ENCODE results near the gene SMIM8. TPM values are rescaled to one million over a fixed set of nuclear protein-coding genes. Genes with fewer than 3 reads are reported as not detected.

Gene SMIM8
- polyA plus RNA-seq, 1 experiment, result 1.2 TPM

DNA sequence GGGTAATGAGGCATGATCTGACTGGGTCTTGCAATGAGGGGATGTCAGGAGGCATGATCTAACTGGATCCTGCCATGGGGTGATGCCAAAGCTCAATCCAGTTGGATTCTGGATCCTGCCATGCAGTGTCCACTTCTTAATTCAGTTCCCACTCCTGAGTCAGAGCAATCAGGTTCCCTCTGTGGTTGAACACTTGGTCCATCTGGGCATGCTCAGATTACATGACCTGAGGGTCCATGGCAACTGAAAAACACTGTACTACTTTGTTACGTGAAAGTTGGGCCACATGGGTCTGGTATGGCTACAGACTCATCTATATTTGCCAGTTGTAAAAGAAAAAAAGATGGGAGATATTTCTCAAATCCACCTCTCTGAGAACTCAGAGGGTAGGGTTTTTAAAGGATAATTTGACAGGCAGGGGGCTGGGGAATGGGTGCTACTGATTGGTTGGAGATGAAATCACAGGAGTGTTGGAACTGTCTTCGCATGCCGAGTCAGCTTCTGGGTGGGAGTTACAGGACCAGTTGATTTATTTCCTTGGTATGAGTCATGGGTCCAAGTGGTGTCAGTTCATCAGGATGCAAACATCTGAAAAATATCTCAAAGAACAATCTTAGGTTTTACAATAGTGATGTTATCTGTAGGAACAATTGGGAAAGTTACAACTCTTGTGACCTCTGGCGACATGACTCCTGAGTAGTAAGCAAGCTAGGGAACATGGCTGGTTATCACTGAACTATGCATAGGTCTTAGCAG, 43.9 kb downstream of the SMIM8 start:
- TF ChIP-seq, protein P1, sequence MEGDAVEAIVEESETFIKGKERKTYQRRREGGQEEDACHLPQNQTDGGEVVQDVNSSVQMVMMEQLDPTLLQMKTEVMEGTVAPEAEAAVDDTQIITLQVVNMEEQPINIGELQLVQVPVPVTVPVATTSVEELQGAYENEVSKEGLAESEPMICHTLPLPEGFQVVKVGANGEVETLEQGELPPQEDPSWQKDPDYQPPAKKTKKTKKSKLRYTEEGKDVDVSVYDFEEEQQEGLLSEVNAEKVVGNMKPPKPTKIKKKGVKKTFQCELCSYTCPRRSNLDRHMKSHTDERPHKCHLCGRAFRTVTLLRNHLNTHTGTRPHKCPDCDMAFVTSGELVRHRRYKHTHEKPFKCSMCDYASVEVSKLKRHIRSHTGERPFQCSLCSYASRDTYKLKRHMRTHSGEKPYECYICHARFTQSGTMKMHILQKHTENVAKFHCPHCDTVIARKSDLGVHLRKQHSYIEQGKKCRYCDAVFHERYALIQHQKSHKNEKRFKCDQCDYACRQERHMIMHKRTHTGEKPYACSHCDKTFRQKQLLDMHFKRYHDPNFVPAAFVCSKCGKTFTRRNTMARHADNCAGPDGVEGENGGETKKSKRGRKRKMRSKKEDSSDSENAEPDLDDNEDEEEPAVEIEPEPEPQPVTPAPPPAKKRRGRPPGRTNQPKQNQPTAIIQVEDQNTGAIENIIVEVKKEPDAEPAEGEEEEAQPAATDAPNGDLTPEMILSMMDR (IDR thresholded peaks at IDR 0.05; ENCODE audit: insufficient read depth, low read depth, low read length), result no peak
- no peaks in the 10 kb centered on the region for H3K36me3 ChIP-seq (ENCODE audit: control insufficient read depth, insufficient read depth, low read length)
- CTCF ChIA-PET, result interaction anchor here (1.1 kb wide), 1 partner anchor 27 kb away, joined by 3 read pairs; no protein-coding TSS in a partner anchor
- H3K4me3 ChIP-seq (ENCODE audit: low read depth, low read length), result no peak overlapping the region
- no peaks in the 10 kb centered on the region for H3K27me3 ChIP-seq (ENCODE audit: control insufficient read depth, insufficient read depth, low read length)
- POLR2A ChIA-PET, result no interaction called here
- DNase-seq (ENCODE audit: low read depth), result no peak

DNA sequence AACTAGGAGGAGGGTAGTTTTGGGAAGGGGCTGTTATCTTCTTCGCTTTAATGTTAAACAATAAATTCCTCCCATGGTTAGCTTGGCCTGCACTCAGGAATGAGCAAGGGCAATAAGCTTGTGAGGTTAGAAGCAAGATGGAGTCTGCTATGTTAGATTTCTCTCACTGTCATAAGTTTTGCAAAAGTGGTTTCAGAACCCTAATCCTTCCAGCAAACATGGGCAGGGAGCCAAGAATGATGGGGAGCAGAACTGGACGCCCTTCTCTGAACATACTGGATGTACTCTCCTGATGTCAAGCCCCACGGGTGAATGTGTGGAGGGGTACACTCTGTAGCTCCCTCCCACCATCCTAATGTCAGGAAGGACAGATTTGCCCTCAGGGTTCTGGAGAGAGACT, 44.5 kb downstream of the SMIM8 start:
- Histone ChIP-seq H3K27me3 (ENCODE audit: control insufficient read depth, insufficient read depth, low read length) (no peaks in the 10 kb centered on the region), H3K36me3 (ENCODE audit: control insufficient read depth, insufficient read depth, low read length) (no peaks in the 10 kb centered on the region), H3K4me3 (ENCODE audit: low read depth, low read length) (no peak overlapping the region)
- ChIA-PET POLR2A (no interaction called here), CTCF (interaction anchor here (1.1 kb wide), 1 partner anchor 26 kb away, joined by 3 read pairs; no protein-coding TSS in a partner anchor)
- TF ChIP-seq, protein P1 (IDR thresholded peaks at IDR 0.05; ENCODE audit: insufficient read depth, low read depth, low read length), result no peak
- DNase-seq (ENCODE audit: low read depth), result no peak

DNA sequence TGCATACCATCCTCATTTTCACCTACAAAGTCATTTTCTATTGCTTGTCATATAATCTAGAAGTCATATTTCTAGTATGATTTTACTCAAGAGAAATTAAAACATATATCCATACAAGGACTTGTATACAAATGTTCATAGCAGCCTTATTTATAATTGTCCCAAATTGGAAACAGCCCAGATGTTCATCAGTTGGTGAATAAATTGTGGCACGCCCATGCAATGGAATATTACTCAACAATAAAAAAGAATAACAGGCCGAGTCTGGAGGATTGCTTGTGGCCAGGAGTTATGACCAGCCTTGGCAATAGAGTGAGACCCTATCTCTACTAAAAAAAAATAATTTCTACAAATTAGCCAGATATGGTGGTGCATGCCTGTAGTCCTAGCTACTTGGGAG, 51.0 kb downstream of the SMIM8 start:
- POLR2A ChIA-PET, result no interaction called here
- Histone ChIP-seq H3K36me3 (ENCODE audit: control insufficient read depth, insufficient read depth, low read length) (no peaks in the 10 kb centered on the region), H3K4me3 (ENCODE audit: low read depth, low read length) (no peak overlapping the region), H3K27me3 (ENCODE audit: control insufficient read depth, insufficient read depth, low read length) (no peaks in the 10 kb centered on the region)
- TF ChIP-seq, protein P1 (IDR thresholded peaks at IDR 0.05; ENCODE audit: insufficient read depth, low read depth, low read length), result no peak
- CTCF ChIA-PET, result interaction anchor here (1.2 kb wide), 1 partner anchor 20 kb away, joined by 3 read pairs; no protein-coding TSS in a partner anchor
- DNase-seq (ENCODE audit: low read depth), result no peak

DNA sequence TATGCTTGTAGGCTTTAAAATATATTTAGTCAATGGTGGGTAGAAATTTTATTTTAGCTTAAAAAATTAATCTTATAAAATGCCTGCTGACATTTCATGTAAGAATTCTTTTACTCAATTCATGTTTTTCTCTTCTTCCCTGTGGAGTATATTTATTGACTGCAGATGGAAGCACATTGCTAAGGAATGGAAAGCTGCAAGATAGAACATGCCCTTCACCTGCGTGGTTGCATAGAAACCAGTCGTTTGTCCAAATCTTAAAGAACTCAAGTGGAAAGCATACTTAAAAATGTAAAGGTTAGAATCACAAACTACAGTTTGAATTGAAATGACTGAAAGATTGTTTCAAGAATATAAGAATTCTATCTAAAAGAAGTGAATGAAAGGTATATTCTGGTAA, 52.9 kb downstream of the SMIM8 start:
- TF ChIP-seq, protein P1 (IDR thresholded peaks at IDR 0.05; ENCODE audit: insufficient read depth, low read depth, low read length), result no peak

DNA sequence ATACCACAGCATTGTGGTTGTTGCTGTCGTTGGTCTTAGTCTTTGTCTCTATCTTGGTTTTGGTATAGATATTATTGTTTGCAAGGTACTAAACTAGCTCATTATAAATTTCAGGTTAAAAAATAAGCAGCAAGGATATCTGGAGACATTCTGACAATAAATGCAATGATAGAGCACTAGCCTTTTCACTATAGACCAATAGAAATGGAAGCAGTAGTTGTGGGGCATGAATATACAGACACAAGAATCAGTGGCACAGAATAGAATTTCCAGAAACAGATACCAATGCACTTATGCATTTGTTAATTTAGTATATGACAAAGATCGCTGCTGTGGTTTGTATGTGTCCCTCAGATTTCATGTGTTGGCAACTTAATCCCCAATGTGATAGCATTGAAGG, 54.3 kb downstream of the SMIM8 start:
- no peak overlapping the region for H3K4me3 ChIP-seq (ENCODE audit: low read depth, low read length)
- CTCF ChIA-PET, result no interaction called here
- TF ChIP-seq, protein P1 (IDR thresholded peaks at IDR 0.05; ENCODE audit: insufficient read depth, low read depth, low read length), result no peak

More for the DNA sequence above, 52.9 kb downstream of the SMIM8 start:
- no peaks in the 10 kb centered on the region for H3K27me3 ChIP-seq (ENCODE audit: control insufficient read depth, insufficient read depth, low read length)
- POLR2A ChIA-PET, result no interaction called here
- no peak overlapping the region for H3K4me3 ChIP-seq (ENCODE audit: low read depth, low read length)
- CTCF ChIA-PET, result no interaction called here
- no peak for DNase-seq (ENCODE audit: low read depth)
- H3K36me3 ChIP-seq (ENCODE audit: control insufficient read depth, insufficient read depth, low read length), result no peaks in the 10 kb centered on the region

More for the DNA sequence above, 54.3 kb downstream of the SMIM8 start:
- H3K27me3 ChIP-seq (ENCODE audit: control insufficient read depth, insufficient read depth, low read length), result no peaks in the 10 kb centered on the region
- POLR2A ChIA-PET, result no interaction called here
- DNase-seq (ENCODE audit: low read depth), result no peak
- no peaks in the 10 kb centered on the region for H3K36me3 ChIP-seq (ENCODE audit: control insufficient read depth, insufficient read depth, low read length)
